Epithelial cell of esophagus (primary cell): ENCODE results near the gene MYO18A.

Source experiments
- DNase-seq: peaks from one replicate; pipeline ENCODE4 v3.0.0; 2010; ENCODE audit warnings: low read depth
- H3K4me3 ChIP-seq: 2 replicates; pipeline ENCODE4 v1.5.1; 2011; ENCODE audit warnings: mild to moderate bottlenecking, low read length, control low read depth
- CTCF ChIP-seq: IDR thresholded peaks from 2 replicates; pipeline ENCODE4 v1.5.1; 2011; ENCODE audit warnings: low read depth, mild to moderate bottlenecking, low read length, control low read depth, inconsistent platforms; ENCODE audit not compliant: insufficient read depth; ENCODE audit errors: missing control alignments

The MYO18A gene

GRCh38 chr17:29086628-29087332 is 93.4 kb downstream of the MYO18A start:
- no peak for DNase-seq
- no peak for TF ChIP-seq CTCF

GRCh38 chr17:29085223-29085622 is 95.0 kb downstream of the MYO18A start:
- TF ChIP-seq CTCF = no peak
- DNase-seq = no peak

More at GRCh38 chr17:29086628-29087332, 93.4 kb downstream of the MYO18A start:
- no peak overlapping the region for H3K4me3 ChIP-seq

GRCh38 chr17:29084541-29085146 is 95.6 kb downstream of the MYO18A start:
- DNase-seq = no peak
- H3K4me3 ChIP-seq = no peak overlapping the region
- TF ChIP-seq CTCF = no peak

More at GRCh38 chr17:29085223-29085622, 95.0 kb downstream of the MYO18A start:
- H3K4me3 ChIP-seq = no peak overlapping the region

GRCh38 chr17:29080965-29081364 is 99.2 kb downstream of the MYO18A start:
- no peak for TF ChIP-seq CTCF
- DNase-seq = no peak
- H3K4me3 ChIP-seq = no peak overlapping the region

GRCh38 chr17:29080323-29080722 is 99.9 kb downstream of the MYO18A start:
- no peak for DNase-seq
- TF ChIP-seq CTCF = no peak
- no peak overlapping the region for H3K4me3 ChIP-seq

- TF ChIP-seq CTCF = no peak
- no peak overlapping the region for H3K4me3 ChIP-seq
- DNase-seq = no peak
Observed at GRCh38 chr17:29079887-29080286, 100.3 kb downstream of the MYO18A start.
